Neural progenitor cell (in vitro differentiated cells): ENCODE data around the gene GRIN3B. TPM values are rescaled to one million over a fixed set of nuclear protein-coding genes. Genes with fewer than 3 reads are reported as not detected.

ENCODE experiments used
- DNase-seq: peaks from one replicate; pipeline ENCODE4 v3.0.0-alpha.2; 2016; ENCODE audit warnings: low spot score
- H2AFZ ChIP-seq: fragments of 200-600 bp; sonication (generic); replicated peaks from 2 replicates; pipeline ENCODE4 v1.6.1; 2016; ENCODE audit warnings: antibody characterized with exemption
- H3F3A ChIP-seq: fragments of 200-600 bp; sonication (generic); 2 replicates; pipeline ENCODE4 v1.6.1; 2016; ENCODE audit warnings: antibody characterized with exemption, low read depth
- H3K27ac ChIP-seq: fragments of 200-600 bp; sonication (generic); 2 replicates; pipeline ENCODE4 v1.5.1; 2016; ENCODE audit warnings: mild to moderate bottlenecking
- H3K27me3 ChIP-seq: fragments of 200-600 bp; sonication (generic); 2 replicates; pipeline ENCODE4 v1.6.1; 2016; ENCODE audit warnings: mild to moderate bottlenecking, moderate library complexity
- H3K36me3 ChIP-seq: fragments of 200-600 bp; sonication (generic); 2 replicates; pipeline ENCODE4 v1.5.1; 2016
- H3K4me1 ChIP-seq: fragments of 200-600 bp; sonication (generic); 2 replicates; pipeline ENCODE4 v1.6.1; 2016; ENCODE audit warnings: mixed run types
- H3K4me2 ChIP-seq: fragments of 200-600 bp; sonication (generic); 2 replicates; pipeline ENCODE4 v1.6.1; 2016
- H3K4me3 ChIP-seq: fragments of 200-600 bp; sonication (generic); 2 replicates; pipeline ENCODE4 v1.5.1; 2016
- H3K79me2 ChIP-seq: fragments of 200-600 bp; sonication (generic); 2 replicates; pipeline ENCODE4 v1.6.1; 2016; ENCODE audit warnings: low read depth
- H3K9ac ChIP-seq: fragments of 200-600 bp; sonication (generic); 2 replicates; pipeline ENCODE4 v1.6.1; 2016
- H3K9me3 ChIP-seq: fragments of 200-600 bp; sonication (generic); 2 replicates; pipeline ENCODE4 v1.5.1; 2016; ENCODE audit warnings: low read depth
- H4K20me1 ChIP-seq: fragments of 200-600 bp; sonication (generic); 2 replicates; pipeline ENCODE4 v1.6.1; 2016; ENCODE audit warnings: low read depth
- H3K27ac Mint-ChIP-seq: 3 replicates; pipeline ENCODE4 v1.8.0; 2021; ENCODE audit warnings: mixed read lengths
- H3K27me3 Mint-ChIP-seq: 2 replicates; pipeline ENCODE4 v1.8.0; 2022; ENCODE audit warnings: low read depth, mild to moderate bottlenecking, inconsistent platforms, moderate library complexity, mixed read lengths; ENCODE audit not compliant: insufficient read depth
- H3K36me3 Mint-ChIP-seq: 3 replicates; pipeline ENCODE4 v1.8.0; 2021; ENCODE audit warnings: mixed read lengths
- H3K4me1 Mint-ChIP-seq: 3 replicates; pipeline ENCODE4 v1.8.0; 2021; ENCODE audit warnings: mixed read lengths
- H3K4me3 Mint-ChIP-seq: 3 replicates; pipeline ENCODE4 v1.8.0; 2021; ENCODE audit warnings: mild to moderate bottlenecking, moderate library complexity, mixed read lengths
- H3K9me3 Mint-ChIP-seq: 3 replicates; pipeline ENCODE4 v1.8.0; 2020; ENCODE audit warnings: mixed read lengths
- CTCF ChIP-seq: fragments of 200-600 bp; sonication (generic); IDR thresholded peaks from 2 replicates; pipeline ENCODE4 v1.5.1; 2017; ENCODE audit warnings: antibody characterized with exemption, mild to moderate bottlenecking
- EZH2 ChIP-seq: fragments of 200-600 bp; sonication (generic); IDR thresholded peaks from 2 replicates; pipeline ENCODE4 v1.6.1; 2017; ENCODE audit warnings: antibody characterized with exemption, mild to moderate bottlenecking, moderate library complexity
- EZH2phosphoT487 ChIP-seq: fragments of 200-600 bp; sonication (generic); IDR thresholded peaks from 2 replicates; pipeline ENCODE4 v1.6.1; 2017; ENCODE audit warnings: antibody characterized with exemption
- total RNA-seq: library from RNA; depleted of rRNA; stranded (reverse); fragments of >200 nt; gene quantifications from 2 replicates; pipeline ENCODE4 v1.2.3, GENCODE V29; 2015; ENCODE audit warnings: low replicate concordance

GRIN3B gene
- total RNA-seq, 1 donor from 2014 or later = 5.9 TPM

- Histone ChIP-seq H3K9ac (no peak overlapping the region), H3K36me3 (no peaks in the 10 kb centered on the region), H2AFZ (no peak overlapping the region), H3K9me3 (no peaks in the 10 kb centered on the region), H3K4me1 (peaks cover 4% of the 10 kb centered on the region), H3K27ac (no peak overlapping the region), H3K79me2 (no peaks in the 10 kb centered on the region), H3K4me3 (no peak overlapping the region), H3F3A (peaks cover 15% of the 10 kb centered on the region), H4K20me1 (peaks cover 20% of the 10 kb centered on the region), H3K27me3 (peaks cover 21% of the 10 kb centered on the region), H3K4me2 (no peak overlapping the region)
- peaks cover 6% of the 10 kb centered on the region for H3K36me3 Mint-ChIP-seq
- H3K9me3 Mint-ChIP-seq = no peaks in the 10 kb centered on the region
- H3K27me3 Mint-ChIP-seq = peaks cover 11% of the 10 kb centered on the region
- TF ChIP-seq CTCF (no peak), EZH2 (no peak), EZH2phosphoT487 (no peak)
- no peak overlapping the region for H3K27ac Mint-ChIP-seq
- no peak overlapping the region for H3K4me3 Mint-ChIP-seq
- H3K4me1 Mint-ChIP-seq = peaks cover 4% of the 10 kb centered on the region
- no peak for DNase-seq
Measured at GRCh38 chr19:991932-992669, 8.1 kb upstream of the GRIN3B start.

- no peak for DNase-seq
- H3F3A ChIP-seq = peaks cover 15% of the 10 kb centered on the region
- no peak overlapping the region for H3K4me3 ChIP-seq
- H3K4me1 Mint-ChIP-seq = peaks cover 4% of the 10 kb centered on the region
- H3K4me2 ChIP-seq = no peak overlapping the region
- peaks cover 27% of the 10 kb centered on the region for H3K27me3 ChIP-seq
- no peaks in the 10 kb centered on the region for H3K36me3 ChIP-seq
- H3K36me3 Mint-ChIP-seq = peaks cover 6% of the 10 kb centered on the region
- H3K79me2 ChIP-seq = no peaks in the 10 kb centered on the region
- peaks cover 15% of the 10 kb centered on the region for H3K27me3 Mint-ChIP-seq
- H3K27ac ChIP-seq = no peak overlapping the region
- peaks cover 4% of the 10 kb centered on the region for H3K4me1 ChIP-seq
- no peaks in the 10 kb centered on the region for H3K9me3 ChIP-seq
- peaks cover 24% of the 10 kb centered on the region for H4K20me1 ChIP-seq
- no peak overlapping the region for H2AFZ ChIP-seq
- H3K4me3 Mint-ChIP-seq = peak overlapping the region; percentile 46
- TF ChIP-seq EZH2phosphoT487 = no peak
- no peak for TF ChIP-seq CTCF
- no peak for TF ChIP-seq EZH2
- no peak overlapping the region for H3K27ac Mint-ChIP-seq
- no peak overlapping the region for H3K9ac ChIP-seq
- no peaks in the 10 kb centered on the region for H3K9me3 Mint-ChIP-seq
Measured at GRCh38 chr19:992670-993055, 7.6 kb upstream of the GRIN3B start.

GRCh38 chr19:993361-993830, 6.8 kb upstream of the GRIN3B start:
- Mint-ChIP-seq H3K9me3 (no peaks in the 10 kb centered on the region), H3K27ac (no peak overlapping the region)

More at GRCh38 chr19:993361-993830, 6.8 kb upstream of the GRIN3B start:
- peaks cover 21% of the 10 kb centered on the region for H3K27me3 Mint-ChIP-seq
- no peaks in the 10 kb centered on the region for H3K9me3 ChIP-seq
- H3K4me1 Mint-ChIP-seq = peaks cover 4% of the 10 kb centered on the region
- peaks cover 24% of the 10 kb centered on the region for H4K20me1 ChIP-seq
- H3K4me2 ChIP-seq = no peak overlapping the region
- H3K4me3 Mint-ChIP-seq = no peak overlapping the region
- H3F3A ChIP-seq = peaks cover 15% of the 10 kb centered on the region
- H3K36me3 ChIP-seq = no peaks in the 10 kb centered on the region
- H2AFZ ChIP-seq = no peak overlapping the region
- H3K27ac ChIP-seq = no peak overlapping the region
- TF ChIP-seq EZH2 (no peak), EZH2phosphoT487 (no peak), CTCF (no peak)
- no peak for DNase-seq
- peaks cover 4% of the 10 kb centered on the region for H3K4me1 ChIP-seq
- no peak overlapping the region for H3K9ac ChIP-seq
- H3K4me3 ChIP-seq = no peak overlapping the region
- peaks cover 6% of the 10 kb centered on the region for H3K36me3 Mint-ChIP-seq
- peaks cover 34% of the 10 kb centered on the region for H3K27me3 ChIP-seq
- no peaks in the 10 kb centered on the region for H3K79me2 ChIP-seq
